ENCODE data around the gene TBC1D5.

DNA sequence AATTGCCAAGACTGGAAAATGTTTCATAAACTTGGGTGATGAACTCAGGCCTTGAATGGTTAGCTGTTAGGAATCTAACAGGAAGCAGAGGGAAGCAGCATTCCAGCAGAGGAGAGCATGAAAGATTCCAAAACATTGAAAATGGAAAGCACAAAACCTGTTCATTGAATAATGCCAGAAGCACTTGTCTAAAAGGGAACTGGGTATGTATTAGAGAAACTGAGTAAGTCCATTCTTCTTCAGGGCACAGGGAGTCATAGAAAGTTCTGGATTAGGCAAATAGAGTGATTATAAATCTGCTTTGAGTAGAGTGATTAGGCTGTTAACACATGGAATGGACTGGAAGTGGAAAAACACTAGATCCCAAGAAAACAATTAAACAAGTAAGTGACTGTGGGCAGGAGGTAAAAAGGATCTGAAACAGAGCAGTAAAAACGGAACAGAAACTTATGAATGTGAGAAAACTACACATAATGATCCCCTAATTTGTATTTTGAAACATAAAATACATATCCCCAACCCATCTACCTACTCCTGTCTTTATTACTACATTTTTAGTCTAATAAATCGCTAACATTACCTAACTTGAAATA, 343.4 kb downstream of the TBC1D5 start:
- TF ChIP-seq, protein P1, sequence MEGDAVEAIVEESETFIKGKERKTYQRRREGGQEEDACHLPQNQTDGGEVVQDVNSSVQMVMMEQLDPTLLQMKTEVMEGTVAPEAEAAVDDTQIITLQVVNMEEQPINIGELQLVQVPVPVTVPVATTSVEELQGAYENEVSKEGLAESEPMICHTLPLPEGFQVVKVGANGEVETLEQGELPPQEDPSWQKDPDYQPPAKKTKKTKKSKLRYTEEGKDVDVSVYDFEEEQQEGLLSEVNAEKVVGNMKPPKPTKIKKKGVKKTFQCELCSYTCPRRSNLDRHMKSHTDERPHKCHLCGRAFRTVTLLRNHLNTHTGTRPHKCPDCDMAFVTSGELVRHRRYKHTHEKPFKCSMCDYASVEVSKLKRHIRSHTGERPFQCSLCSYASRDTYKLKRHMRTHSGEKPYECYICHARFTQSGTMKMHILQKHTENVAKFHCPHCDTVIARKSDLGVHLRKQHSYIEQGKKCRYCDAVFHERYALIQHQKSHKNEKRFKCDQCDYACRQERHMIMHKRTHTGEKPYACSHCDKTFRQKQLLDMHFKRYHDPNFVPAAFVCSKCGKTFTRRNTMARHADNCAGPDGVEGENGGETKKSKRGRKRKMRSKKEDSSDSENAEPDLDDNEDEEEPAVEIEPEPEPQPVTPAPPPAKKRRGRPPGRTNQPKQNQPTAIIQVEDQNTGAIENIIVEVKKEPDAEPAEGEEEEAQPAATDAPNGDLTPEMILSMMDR (IDR thresholded peaks at IDR 0.05) = no peak
- TF ChIP-seq, protein P2, sequence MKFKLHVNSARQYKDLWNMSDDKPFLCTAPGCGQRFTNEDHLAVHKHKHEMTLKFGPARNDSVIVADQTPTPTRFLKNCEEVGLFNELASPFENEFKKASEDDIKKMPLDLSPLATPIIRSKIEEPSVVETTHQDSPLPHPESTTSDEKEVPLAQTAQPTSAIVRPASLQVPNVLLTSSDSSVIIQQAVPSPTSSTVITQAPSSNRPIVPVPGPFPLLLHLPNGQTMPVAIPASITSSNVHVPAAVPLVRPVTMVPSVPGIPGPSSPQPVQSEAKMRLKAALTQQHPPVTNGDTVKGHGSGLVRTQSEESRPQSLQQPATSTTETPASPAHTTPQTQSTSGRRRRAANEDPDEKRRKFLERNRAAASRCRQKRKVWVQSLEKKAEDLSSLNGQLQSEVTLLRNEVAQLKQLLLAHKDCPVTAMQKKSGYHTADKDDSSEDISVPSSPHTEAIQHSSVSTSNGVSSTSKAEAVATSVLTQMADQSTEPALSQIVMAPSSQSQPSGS (CRISPR knock-in tag; IDR thresholded peaks at IDR 0.05; ENCODE audit: borderline replicate concordance, low read depth) = no peak
- TF ChIP-seq ELF4 (CRISPR knock-in tag; IDR thresholded peaks at IDR 0.05; ENCODE audit: low read depth) = no peak
- TF ChIP-seq, protein P3, sequence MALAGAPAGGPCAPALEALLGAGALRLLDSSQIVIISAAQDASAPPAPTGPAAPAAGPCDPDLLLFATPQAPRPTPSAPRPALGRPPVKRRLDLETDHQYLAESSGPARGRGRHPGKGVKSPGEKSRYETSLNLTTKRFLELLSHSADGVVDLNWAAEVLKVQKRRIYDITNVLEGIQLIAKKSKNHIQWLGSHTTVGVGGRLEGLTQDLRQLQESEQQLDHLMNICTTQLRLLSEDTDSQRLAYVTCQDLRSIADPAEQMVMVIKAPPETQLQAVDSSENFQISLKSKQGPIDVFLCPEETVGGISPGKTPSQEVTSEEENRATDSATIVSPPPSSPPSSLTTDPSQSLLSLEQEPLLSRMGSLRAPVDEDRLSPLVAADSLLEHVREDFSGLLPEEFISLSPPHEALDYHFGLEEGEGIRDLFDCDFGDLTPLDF (CRISPR knock-in tag; IDR thresholded peaks at IDR 0.05) = no peak

Data from WTC11 (cell line).